NT2/D1 (cell line): ENCODE data around the gene MAK.

Experiments used
- DNase-seq: peaks from one replicate; pipeline ENCODE4 v3.0.0-alpha.2; 2011; ENCODE audit warnings: low read depth, low spot score
- H3K27me3 ChIP-seq: 2 replicates; pipeline ENCODE4 v1.6.0; 2011; ENCODE audit warnings: mild to moderate bottlenecking; ENCODE audit not compliant: insufficient read length, insufficient read depth
- H3K36me3 ChIP-seq: 2 replicates; pipeline ENCODE4 v1.6.1; 2011; ENCODE audit warnings: mild to moderate bottlenecking, low read length, mixed read lengths; ENCODE audit not compliant: insufficient read depth, insufficient read length
- H3K4me1 ChIP-seq: 2 replicates; pipeline ENCODE4 v1.5.1; 2011; ENCODE audit not compliant: insufficient read depth, insufficient read length
- H3K4me3 ChIP-seq: 2 replicates; pipeline ENCODE4 v1.5.1; 2011; ENCODE audit warnings: low read depth; ENCODE audit not compliant: insufficient read length
- H3K9ac ChIP-seq: 2 replicates; pipeline ENCODE4 v1.6.0; 2011; ENCODE audit warnings: low read depth; ENCODE audit not compliant: insufficient read length
- H3K9me3 ChIP-seq: 2 replicates; pipeline ENCODE4 v1.5.1; 2011; ENCODE audit warnings: mild to moderate bottlenecking, low read length; ENCODE audit not compliant: insufficient read depth
- SUZ12 ChIP-seq: IDR thresholded peaks from 2 replicates; pipeline ENCODE4 v1.6.1; 2011; ENCODE audit not compliant: insufficient read length, insufficient read depth; ENCODE audit errors: extremely low read depth
- YY1 ChIP-seq: IDR thresholded peaks from 2 replicates; pipeline ENCODE4 v1.6.1; 2011; ENCODE audit not compliant: insufficient read length, insufficient read depth
- ZNF274 ChIP-seq: IDR thresholded peaks from 2 replicates; pipeline ENCODE4 v1.6.1; 2011; ENCODE audit warnings: mild to moderate bottlenecking, low read depth, low read length

Gene MAK

DNA sequence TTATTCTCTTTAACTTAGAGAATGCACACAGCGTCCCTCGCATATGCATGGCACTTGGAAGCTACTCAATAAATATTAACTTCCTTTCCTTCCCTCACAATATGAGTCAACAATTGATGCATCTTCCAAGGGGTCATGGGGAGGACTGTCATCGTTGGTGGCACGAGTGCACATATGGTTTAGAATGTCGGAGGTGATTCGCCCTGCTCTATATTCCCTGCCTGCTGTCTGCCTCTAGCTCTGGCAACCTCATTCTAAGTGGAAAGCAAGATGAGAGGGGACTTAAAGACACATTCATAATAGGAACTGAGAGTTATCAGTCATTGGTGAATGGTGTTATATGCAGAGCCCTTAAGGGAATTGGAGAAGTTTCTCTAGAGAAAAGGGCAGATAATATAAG lies 44.6 kb downstream of the MAK start:
- TF ChIP-seq ZNF274 = no peak
- TF ChIP-seq SUZ12 = no peak
- TF ChIP-seq YY1 = no peak
- H3K4me3 ChIP-seq = no peak overlapping the region
- H3K36me3 ChIP-seq = peaks cover 8% of the 10 kb centered on the region
- H3K27me3 ChIP-seq = no peaks in the 10 kb centered on the region
- no peak for DNase-seq
- no peaks in the 10 kb centered on the region for H3K9me3 ChIP-seq
- no peaks in the 10 kb centered on the region for H3K4me1 ChIP-seq
- H3K9ac ChIP-seq = no peak overlapping the region

DNA sequence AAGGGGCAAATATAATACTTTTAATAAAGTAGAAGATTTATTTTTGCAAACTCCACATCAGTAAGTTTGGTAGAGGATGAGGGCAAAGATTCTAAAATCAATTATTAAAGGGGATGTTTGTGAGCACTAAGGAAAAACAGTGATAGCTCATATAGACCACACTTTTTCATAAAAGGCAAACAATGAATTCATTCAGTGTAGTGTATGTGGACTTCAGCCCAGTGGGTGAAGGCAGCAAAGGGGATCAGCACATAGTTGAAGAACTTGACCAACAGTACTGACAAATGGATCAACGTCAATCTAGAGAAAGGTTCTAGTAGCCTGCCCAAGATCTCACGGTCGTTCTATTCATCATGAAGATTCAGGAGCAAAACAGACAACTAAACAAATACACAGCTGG lies 45.3 kb downstream of the MAK start:
- TF ChIP-seq YY1 (no peak), SUZ12 (no peak), ZNF274 (no peak)
- Histone ChIP-seq H3K36me3 (peaks cover 8% of the 10 kb centered on the region), H3K9ac (no peak overlapping the region), H3K4me3 (no peak overlapping the region), H3K4me1 (no peaks in the 10 kb centered on the region), H3K9me3 (no peaks in the 10 kb centered on the region), H3K27me3 (no peaks in the 10 kb centered on the region)
- no peak for DNase-seq

DNA sequence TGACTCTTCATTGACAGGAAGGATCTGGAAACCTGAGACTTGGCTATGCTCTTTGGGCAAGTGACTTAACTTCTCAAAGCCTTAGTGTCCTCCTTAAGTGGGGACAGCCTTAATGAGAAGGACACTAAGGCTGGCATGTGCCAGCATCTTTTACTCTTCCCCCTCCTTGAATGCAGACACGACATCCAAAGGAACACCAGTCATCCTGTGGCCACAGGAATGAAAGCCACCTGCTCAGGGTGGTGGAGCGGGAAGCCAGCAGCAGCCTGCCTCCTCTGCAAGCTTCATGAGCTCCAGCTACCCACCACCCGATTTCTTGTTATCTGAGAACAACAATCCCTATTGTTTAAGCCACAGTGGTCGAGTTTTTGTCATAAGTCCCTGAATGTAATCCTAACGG lies 46.2 kb downstream of the MAK start:
- no peak overlapping the region for H3K9ac ChIP-seq
- peaks cover 8% of the 10 kb centered on the region for H3K36me3 ChIP-seq
- H3K9me3 ChIP-seq = no peaks in the 10 kb centered on the region
- no peaks in the 10 kb centered on the region for H3K4me1 ChIP-seq
- H3K4me3 ChIP-seq = no peak overlapping the region
- no peak for DNase-seq
- no peaks in the 10 kb centered on the region for H3K27me3 ChIP-seq
- TF ChIP-seq ZNF274 = no peak
- no peak for TF ChIP-seq SUZ12
- TF ChIP-seq YY1 = no peak

DNA sequence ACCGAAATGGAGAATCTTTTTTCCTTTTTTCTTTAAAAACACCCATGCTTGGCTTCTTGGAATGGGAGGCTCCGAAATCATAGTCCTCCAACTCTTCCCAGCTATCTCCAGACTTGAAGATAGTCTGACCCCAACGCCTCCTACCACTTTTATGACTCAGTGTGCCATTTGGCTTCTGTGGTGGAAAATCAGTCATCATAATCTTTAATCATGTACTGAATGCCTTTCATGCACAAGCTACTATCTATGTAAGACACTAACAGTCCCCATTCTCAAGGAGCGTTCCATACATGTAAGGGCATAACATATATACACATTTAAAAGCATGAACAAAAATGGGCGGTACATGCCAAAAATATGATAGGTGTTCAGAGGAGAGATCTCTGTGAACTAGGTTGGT lies 46.7 kb downstream of the MAK start:
- no peak overlapping the region for H3K9ac ChIP-seq
- H3K4me1 ChIP-seq = no peaks in the 10 kb centered on the region
- no peak overlapping the region for H3K4me3 ChIP-seq
- no peaks in the 10 kb centered on the region for H3K27me3 ChIP-seq
- no peak for DNase-seq
- no peaks in the 10 kb centered on the region for H3K9me3 ChIP-seq
- TF ChIP-seq ZNF274 (no peak), YY1 (no peak), SUZ12 (no peak)
- peaks cover 8% of the 10 kb centered on the region for H3K36me3 ChIP-seq

- no peak for DNase-seq
- TF ChIP-seq YY1 (no peak), ZNF274 (no peak), SUZ12 (no peak)
- Histone ChIP-seq H3K4me1 (no peaks in the 10 kb centered on the region), H3K9ac (no peak overlapping the region), H3K36me3 (peaks cover 16% of the 10 kb centered on the region), H3K4me3 (no peak overlapping the region), H3K27me3 (no peaks in the 10 kb centered on the region), H3K9me3 (no peaks in the 10 kb centered on the region)
Measured at GRCh38 chr6:10779076-10779475, 59.3 kb downstream of the MAK start.

DNA sequence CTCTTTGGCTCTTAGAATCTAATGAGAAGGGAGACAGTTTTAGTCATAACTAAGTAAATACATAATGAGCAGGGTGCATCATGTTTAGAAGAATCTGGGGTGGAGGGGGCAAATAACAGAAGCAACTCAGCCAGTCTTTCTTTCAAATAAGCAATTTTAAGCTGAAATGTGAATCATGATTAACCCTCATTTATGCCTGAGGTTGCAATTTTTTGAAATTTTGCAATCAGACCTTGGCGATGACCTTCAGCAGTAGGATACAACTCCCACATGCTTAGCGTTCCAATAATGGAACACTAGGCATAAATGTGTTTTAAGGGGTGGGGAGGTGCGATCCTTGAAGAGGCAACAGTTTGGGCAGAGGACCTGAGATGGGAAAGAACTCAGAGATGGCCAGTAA lies 60.1 kb downstream of the MAK start:
- Histone ChIP-seq H3K4me1 (no peaks in the 10 kb centered on the region), H3K4me3 (no peak overlapping the region), H3K27me3 (no peaks in the 10 kb centered on the region), H3K36me3 (peaks cover 16% of the 10 kb centered on the region), H3K9ac (no peak overlapping the region), H3K9me3 (no peaks in the 10 kb centered on the region)
- no peak for DNase-seq
- TF ChIP-seq YY1 = no peak
- no peak for TF ChIP-seq SUZ12
- TF ChIP-seq ZNF274 = no peak

DNA sequence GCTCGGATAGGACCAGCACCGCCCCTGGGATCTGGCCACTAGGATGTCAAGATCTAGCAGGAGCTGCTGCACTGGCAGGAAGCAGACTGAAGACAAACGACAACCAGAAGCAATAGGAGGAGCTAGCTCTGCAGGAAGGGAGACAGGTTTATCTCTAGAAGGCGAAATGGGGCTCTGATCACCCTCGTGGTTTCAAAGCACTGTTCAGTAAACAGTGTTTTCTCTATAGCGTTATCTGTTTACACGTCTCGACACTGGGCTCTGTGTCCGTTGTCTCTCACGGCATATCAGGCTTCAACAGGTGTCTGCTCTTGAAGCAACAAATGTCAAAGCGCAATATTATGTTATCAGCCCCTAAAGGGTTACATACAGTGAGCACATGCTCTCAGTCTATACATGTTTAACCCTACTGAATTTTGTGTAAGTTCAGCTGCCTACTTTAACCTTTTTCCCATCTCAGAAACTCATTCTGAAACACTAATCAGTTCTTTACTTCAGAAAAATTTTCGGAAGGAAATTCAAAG lies 66.9 kb downstream of the MAK start:
- no peak overlapping the region for H3K9ac ChIP-seq
- no peaks in the 10 kb centered on the region for H3K4me1 ChIP-seq
- H3K9me3 ChIP-seq = no peaks in the 10 kb centered on the region
- TF ChIP-seq SUZ12 = no peak
- H3K4me3 ChIP-seq = no peak overlapping the region
- peaks cover 31% of the 10 kb centered on the region for H3K36me3 ChIP-seq
- no peak for DNase-seq
- no peaks in the 10 kb centered on the region for H3K27me3 ChIP-seq

GRCh38 chr6:10769419-10769818 lies 68.9 kb downstream of the MAK start:
- Histone ChIP-seq H3K4me1 (no peaks in the 10 kb centered on the region), H3K36me3 (peaks cover 26% of the 10 kb centered on the region), H3K9me3 (no peaks in the 10 kb centered on the region), H3K4me3 (no peak overlapping the region), H3K9ac (no peak overlapping the region), H3K27me3 (no peaks in the 10 kb centered on the region)
- TF ChIP-seq SUZ12 = no peak
- no peak for TF ChIP-seq YY1
- DNase-seq = no peak
